ENCODE measurements around the gene ESRP2.

ESRP2 gene

DNA sequence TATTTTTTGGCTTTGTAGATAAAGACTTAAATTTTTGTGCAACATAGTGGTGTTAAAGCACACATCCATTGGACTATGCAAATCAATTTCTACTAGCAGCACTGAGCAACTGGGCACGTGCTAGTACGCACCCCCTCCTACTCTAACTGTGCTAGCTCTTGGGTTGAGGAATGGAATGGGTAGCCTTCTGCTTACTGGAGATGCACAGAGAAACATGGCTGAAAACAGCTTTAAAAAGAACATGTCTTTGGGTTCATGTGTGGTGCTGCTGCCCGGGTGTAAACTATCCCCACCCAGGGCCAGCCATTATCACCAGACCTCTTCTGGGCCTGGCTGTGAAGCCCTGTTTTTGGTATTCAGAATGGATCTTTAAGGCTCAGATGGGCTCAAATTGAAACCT is 7.3 kb downstream of the ESRP2 start:
- Histone ChIP-seq H3K27me3 (peaks cover 2% of the 10 kb centered on the region), H3K36me3 (peaks cover 60% of the 10 kb centered on the region), H3K27ac (no peak overlapping the region), H3K4me3 (ENCODE audit: low read depth in 1 of 2, low read length in 1 of 2) (no peak overlapping the region), H3K4me1 (ENCODE audit: control insufficient read depth in 1 of 2, insufficient read depth in 1 of 2, low read depth in 1 of 2, low read length in 1 of 2) (no peaks in the 10 kb centered on the region), H3K9me3 (no peaks in the 10 kb centered on the region)
- TF ChIP-seq, protein P1, sequence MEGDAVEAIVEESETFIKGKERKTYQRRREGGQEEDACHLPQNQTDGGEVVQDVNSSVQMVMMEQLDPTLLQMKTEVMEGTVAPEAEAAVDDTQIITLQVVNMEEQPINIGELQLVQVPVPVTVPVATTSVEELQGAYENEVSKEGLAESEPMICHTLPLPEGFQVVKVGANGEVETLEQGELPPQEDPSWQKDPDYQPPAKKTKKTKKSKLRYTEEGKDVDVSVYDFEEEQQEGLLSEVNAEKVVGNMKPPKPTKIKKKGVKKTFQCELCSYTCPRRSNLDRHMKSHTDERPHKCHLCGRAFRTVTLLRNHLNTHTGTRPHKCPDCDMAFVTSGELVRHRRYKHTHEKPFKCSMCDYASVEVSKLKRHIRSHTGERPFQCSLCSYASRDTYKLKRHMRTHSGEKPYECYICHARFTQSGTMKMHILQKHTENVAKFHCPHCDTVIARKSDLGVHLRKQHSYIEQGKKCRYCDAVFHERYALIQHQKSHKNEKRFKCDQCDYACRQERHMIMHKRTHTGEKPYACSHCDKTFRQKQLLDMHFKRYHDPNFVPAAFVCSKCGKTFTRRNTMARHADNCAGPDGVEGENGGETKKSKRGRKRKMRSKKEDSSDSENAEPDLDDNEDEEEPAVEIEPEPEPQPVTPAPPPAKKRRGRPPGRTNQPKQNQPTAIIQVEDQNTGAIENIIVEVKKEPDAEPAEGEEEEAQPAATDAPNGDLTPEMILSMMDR (IDR thresholded peaks at IDR 0.05) = no peak

DNA sequence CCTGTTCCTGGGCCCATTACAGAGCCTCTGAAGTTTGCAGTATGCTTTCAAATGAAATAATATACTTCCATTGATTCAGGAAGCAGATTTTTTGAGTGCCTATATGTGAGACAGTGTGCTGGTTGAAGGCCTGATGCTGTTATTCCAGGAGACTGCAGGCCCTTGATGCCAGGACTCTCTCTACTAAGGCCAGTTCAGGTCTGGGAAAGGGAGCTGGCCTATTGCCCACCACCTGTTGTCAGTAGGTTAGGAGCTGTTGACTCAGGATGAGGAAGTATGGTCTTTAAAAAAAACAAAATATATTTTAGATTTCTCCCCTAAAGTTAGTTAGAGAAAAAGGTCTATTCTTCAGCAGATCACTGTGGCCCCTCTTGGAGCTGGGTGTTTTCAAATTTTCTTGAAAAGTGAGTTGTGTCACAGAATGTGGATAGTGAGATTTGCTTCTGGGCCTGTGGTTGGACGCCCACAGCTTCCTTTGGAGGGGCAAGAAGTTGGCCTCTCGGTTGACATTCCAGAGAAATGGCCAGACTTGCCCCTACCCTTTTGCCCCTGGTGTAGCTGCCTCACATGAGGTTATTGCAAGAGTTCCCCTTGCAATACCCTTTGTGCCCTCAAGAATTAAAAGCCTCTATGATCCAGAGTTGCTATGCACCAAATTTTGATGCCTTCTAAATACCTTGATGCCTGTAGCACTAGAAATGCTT is 7.9 kb downstream of the ESRP2 start:
- peaks cover 60% of the 10 kb centered on the region for H3K36me3 ChIP-seq
- H3K4me1 ChIP-seq (ENCODE audit: control insufficient read depth in 1 of 2, insufficient read depth in 1 of 2, low read depth in 1 of 2, low read length in 1 of 2) = no peaks in the 10 kb centered on the region
- H3K27ac ChIP-seq = peak overlapping the region; percentile 5
- H3K9me3 ChIP-seq = no peaks in the 10 kb centered on the region
- TF ChIP-seq, protein P1 (IDR thresholded peaks at IDR 0.05) = no peak
- H3K27me3 ChIP-seq = no peaks in the 10 kb centered on the region
- H3K4me3 ChIP-seq (ENCODE audit: low read depth in 1 of 2, low read length in 1 of 2) = no peak overlapping the region

DNA sequence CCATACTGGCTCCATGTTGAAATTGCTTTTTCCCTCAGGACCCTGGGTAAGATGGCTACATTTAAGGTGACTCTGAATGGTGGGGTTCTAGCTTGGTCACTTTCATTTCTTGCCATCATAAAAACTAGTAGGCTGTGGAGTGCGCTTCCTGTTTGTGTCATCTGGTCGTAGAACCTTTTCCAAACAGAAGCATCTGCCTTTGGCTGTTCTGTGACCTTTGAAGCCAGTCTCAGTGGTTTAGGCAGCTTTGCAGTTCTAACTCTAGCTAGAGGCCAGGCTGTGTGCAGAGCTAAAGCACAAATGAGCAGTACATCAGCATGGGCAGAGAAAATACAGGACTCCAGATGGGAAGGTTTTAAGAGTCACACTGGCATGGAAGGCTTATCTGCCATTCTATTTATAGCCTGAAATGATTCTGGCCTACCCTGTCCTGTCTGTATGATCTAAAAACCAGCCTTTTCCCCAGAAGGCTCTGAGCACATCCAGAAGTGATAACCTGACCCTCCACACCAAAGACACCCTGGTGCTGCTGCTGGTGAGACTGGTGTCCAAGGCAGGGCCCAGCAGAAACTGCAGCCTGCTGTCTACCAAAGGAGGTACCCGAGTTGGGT is 8.6 kb downstream of the ESRP2 start:
- TF ChIP-seq, protein P1 (IDR thresholded peaks at IDR 0.05) = no peak
- H3K36me3 ChIP-seq = peaks cover 55% of the 10 kb centered on the region
- H3K9me3 ChIP-seq = no peaks in the 10 kb centered on the region
- no peak overlapping the region for H3K4me3 ChIP-seq (ENCODE audit: low read depth in 1 of 2, low read length in 1 of 2)
- no peaks in the 10 kb centered on the region for H3K4me1 ChIP-seq (ENCODE audit: control insufficient read depth in 1 of 2, insufficient read depth in 1 of 2, low read depth in 1 of 2, low read length in 1 of 2)
- no peaks in the 10 kb centered on the region for H3K27me3 ChIP-seq
- no peak overlapping the region for H3K27ac ChIP-seq

DNA sequence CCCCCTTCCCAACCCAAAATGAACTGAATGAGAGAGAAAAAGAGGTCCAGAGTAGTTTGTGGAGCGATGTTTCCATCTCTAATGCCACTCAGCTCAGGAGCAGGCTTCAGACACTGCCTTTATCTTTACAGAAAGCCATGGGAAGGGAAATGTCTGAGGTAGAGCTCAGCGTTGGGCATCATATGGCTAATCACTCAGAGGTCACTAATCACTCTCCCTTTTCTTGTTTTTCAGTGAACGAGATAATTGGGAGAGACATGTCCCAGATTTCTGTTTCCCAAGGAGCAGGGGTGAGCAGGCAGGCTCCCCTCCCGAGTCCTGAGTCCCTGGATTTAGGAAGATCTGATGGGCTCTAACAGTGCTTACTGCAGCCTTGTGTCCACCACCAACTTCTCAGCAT is 9.8 kb downstream of the ESRP2 start:
- Histone ChIP-seq H3K27ac (no peak overlapping the region), H3K9me3 (no peaks in the 10 kb centered on the region), H3K36me3 (peaks cover 52% of the 10 kb centered on the region), H3K27me3 (no peaks in the 10 kb centered on the region), H3K4me1 (ENCODE audit: control insufficient read depth in 1 of 2, insufficient read depth in 1 of 2, low read depth in 1 of 2, low read length in 1 of 2) (no peaks in the 10 kb centered on the region), H3K4me3 (ENCODE audit: low read depth in 1 of 2, low read length in 1 of 2) (no peak overlapping the region)
- TF ChIP-seq, protein P1 (IDR thresholded peaks at IDR 0.05) = no peak

DNA sequence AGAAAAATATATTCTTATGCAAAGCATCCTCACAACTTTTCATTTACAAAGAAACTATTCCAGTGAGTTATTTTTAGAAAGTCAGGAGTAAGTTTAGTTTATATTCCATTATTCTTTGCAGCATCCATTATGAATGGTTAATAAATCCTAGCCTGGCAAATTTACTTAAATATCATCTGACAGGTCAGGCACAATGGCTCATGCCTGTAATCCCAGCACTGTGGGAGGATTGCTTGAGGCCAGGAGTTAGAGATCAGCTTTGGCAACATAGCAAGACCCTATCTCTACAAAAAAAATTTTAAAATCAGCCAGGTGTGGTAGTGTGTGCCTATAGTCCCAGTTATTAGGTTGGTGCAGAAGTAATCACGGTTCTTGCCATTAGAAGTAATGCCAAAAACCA is 12.9 kb downstream of the ESRP2 start:
- Histone ChIP-seq H3K36me3 (peaks cover 35% of the 10 kb centered on the region), H3K27me3 (no peaks in the 10 kb centered on the region), H3K4me3 (ENCODE audit: low read depth in 1 of 2, low read length in 1 of 2) (no peak overlapping the region), H3K4me1 (ENCODE audit: control insufficient read depth in 1 of 2, insufficient read depth in 1 of 2, low read depth in 1 of 2, low read length in 1 of 2) (no peaks in the 10 kb centered on the region), H3K9me3 (no peaks in the 10 kb centered on the region), H3K27ac (no peak overlapping the region)
- TF ChIP-seq, protein P1 (IDR thresholded peaks at IDR 0.05) = no peak

Measured in neutrophil (primary cell).